H9 (cell line): ENCODE results near the gene CSNK2A2. TPM values are rescaled to one million over a fixed set of nuclear protein-coding genes. Genes with fewer than 3 reads are reported as not detected.

Experiments used
- DNase-seq: peaks from one replicate; pipeline ENCODE4 v3.0.0-alpha.2; 2017
- H2AFZ ChIP-seq: one replicate; pipeline ENCODE4 v1.6.1; 2013; ENCODE audit warnings: mild to moderate bottlenecking, low read length, control low read depth, moderate library complexity
- H2AK5ac ChIP-seq: 2 replicates; pipeline ENCODE4 v1.6.1; 2013; ENCODE audit warnings: low read length, control low read depth, mixed read lengths; ENCODE audit not compliant: insufficient read length
- H2BK120ac ChIP-seq: one replicate; pipeline ENCODE4 v1.6.1; 2013; ENCODE audit warnings: low read depth, mild to moderate bottlenecking, low read length, control low read depth, inconsistent platforms; ENCODE audit not compliant: poor library complexity, severe bottlenecking
- H2BK12ac ChIP-seq: 2 replicates; pipeline ENCODE4 v1.6.1; 2013; ENCODE audit warnings: low read length, control low read depth, mixed read lengths, low read depth; ENCODE audit not compliant: insufficient read length
- H2BK15ac ChIP-seq: 2 replicates; pipeline ENCODE4 v1.6.1; 2013; ENCODE audit warnings: low read depth, low read length, control low read depth
- H2BK20ac ChIP-seq: one replicate; pipeline ENCODE4 v1.6.1; 2013; ENCODE audit warnings: low read depth, mild to moderate bottlenecking, low read length, control low read depth, inconsistent platforms; ENCODE audit not compliant: poor library complexity, severe bottlenecking
- H2BK5ac ChIP-seq: 2 replicates; pipeline ENCODE4 v1.6.1; 2013; ENCODE audit warnings: low read length, control low read depth, mixed read lengths; ENCODE audit not compliant: insufficient read length
- H3K14ac ChIP-seq: 2 replicates; pipeline ENCODE4 v1.6.1; 2013; ENCODE audit warnings: low read length, control low read depth; ENCODE audit not compliant: insufficient read depth
- H3K18ac ChIP-seq: 2 replicates; pipeline ENCODE4 v1.6.1; 2013; ENCODE audit warnings: low read depth, mild to moderate bottlenecking, mixed read lengths, low read length, control low read depth; ENCODE audit not compliant: insufficient read length
- H3K23ac ChIP-seq: 2 replicates; pipeline ENCODE4 v1.6.1; 2013; ENCODE audit warnings: low read length, control low read depth, mixed read lengths, low read depth; ENCODE audit not compliant: insufficient read length
- H3K23me2 ChIP-seq: 2 replicates; pipeline ENCODE4 v1.6.1; 2013; ENCODE audit warnings: low read depth, mild to moderate bottlenecking, mixed read lengths, low read length, control low read depth; ENCODE audit not compliant: insufficient read length, poor library complexity, severe bottlenecking
- H3K27ac ChIP-seq: 2 replicates; pipeline ENCODE4 v1.5.1; 2013; ENCODE audit warnings: low read length, control low read depth, mixed read lengths, low read depth; ENCODE audit not compliant: insufficient read length
- H3K27me3 ChIP-seq: 2 replicates; pipeline ENCODE4 v1.6.1; 2013; ENCODE audit warnings: low read length, control low read depth, inconsistent platforms; ENCODE audit not compliant: insufficient read depth
- H3K4ac ChIP-seq: 2 replicates; pipeline ENCODE4 v1.6.1; 2013; ENCODE audit warnings: low read depth, mild to moderate bottlenecking, control low read depth, inconsistent platforms, low read length, moderate library complexity
- H3K4me1 ChIP-seq: 2 replicates; pipeline ENCODE4 v1.6.1; 2013; ENCODE audit warnings: low read length, control low read depth, inconsistent platforms; ENCODE audit not compliant: insufficient read depth
- H3K4me2 ChIP-seq: 2 replicates; pipeline ENCODE4 v1.6.1; 2013; ENCODE audit warnings: low read length, control low read depth, mixed read lengths; ENCODE audit not compliant: insufficient read length, insufficient read depth
- H3K56ac ChIP-seq: 2 replicates; pipeline ENCODE4 v1.6.1; 2013; ENCODE audit warnings: low read depth, mild to moderate bottlenecking, mixed read lengths, low read length, control low read depth; ENCODE audit not compliant: insufficient read length
- H3K79me1 ChIP-seq: 2 replicates; pipeline ENCODE4 v1.6.1; 2013; ENCODE audit warnings: low read depth, mild to moderate bottlenecking, moderate library complexity, low read length, control low read depth, inconsistent platforms; ENCODE audit not compliant: insufficient read depth, poor library complexity, severe bottlenecking
- H3K79me2 ChIP-seq: 2 replicates; pipeline ENCODE4 v1.6.1; 2013; ENCODE audit warnings: low read length, control low read depth, inconsistent platforms; ENCODE audit not compliant: insufficient read depth
- H3K9ac ChIP-seq: 2 replicates; pipeline ENCODE4 v1.6.1; 2013; ENCODE audit warnings: low read length, control low read depth, mixed read lengths; ENCODE audit not compliant: insufficient read length; ENCODE audit errors: extremely low read depth
- H3K9me3 ChIP-seq: one replicate; pipeline ENCODE4 v1.6.1; 2013; ENCODE audit warnings: low read depth, low read length, inconsistent platforms; ENCODE audit not compliant: control insufficient read depth
- H3T11ph ChIP-seq: one replicate; pipeline ENCODE4 v1.6.1; 2013; ENCODE audit warnings: mild to moderate bottlenecking, low read length, control low read depth, inconsistent platforms
- H4K20me1 ChIP-seq: one replicate; pipeline ENCODE4 v1.6.1; 2013; ENCODE audit not compliant: control insufficient read depth, insufficient read length, insufficient read depth
- H4K5ac ChIP-seq: 2 replicates; pipeline ENCODE4 v1.6.1; 2013; ENCODE audit warnings: low read depth, mild to moderate bottlenecking, mixed read lengths, low read length, control low read depth; ENCODE audit not compliant: insufficient read length
- H4K8ac ChIP-seq: replicated peaks from 2 replicates; pipeline ENCODE4 v1.6.1; 2013; ENCODE audit warnings: low read length, control low read depth, mixed read lengths, low read depth; ENCODE audit not compliant: insufficient read length
- H4K91ac ChIP-seq: 2 replicates; pipeline ENCODE4 v1.6.1; 2013; ENCODE audit warnings: low read depth, mild to moderate bottlenecking, moderate library complexity, mixed read lengths, low read length, control low read depth; ENCODE audit not compliant: insufficient read length
- H3K27ac Mint-ChIP-seq, 3 experiments: 2 replicates in 2 of 3; 3 replicates in 1 of 3; pipeline ENCODE4 v1.8.0; 2020 to 2021; ENCODE audit warnings: mixed read lengths in 3 of 3, mild to moderate bottlenecking in 1 of 3, moderate library complexity in 1 of 3
- H3K27me3 Mint-ChIP-seq: 2 replicates; pipeline ENCODE4 v1.8.0; 2021; ENCODE audit warnings: low read depth, mild to moderate bottlenecking, moderate library complexity, mixed read lengths
- H3K36me3 Mint-ChIP-seq, 3 experiments: 2 replicates in 2 of 3; 3 replicates in 1 of 3; pipeline ENCODE4 v1.8.0; 2020 to 2021; ENCODE audit warnings: low read depth in 3 of 3, mixed read lengths in 3 of 3; ENCODE audit not compliant: insufficient read depth in 1 of 3
- H3K4me1 Mint-ChIP-seq, 2 experiments: 2 replicates each; pipeline ENCODE4 v1.8.0; 2020; ENCODE audit warnings: mixed read lengths in 2 of 2
- H3K4me3 Mint-ChIP-seq, 2 experiments: 2 replicates in 1 of 2; 3 replicates in 1 of 2; pipeline ENCODE4 v1.8.0; 2020 to 2021; ENCODE audit warnings: mild to moderate bottlenecking in 2 of 2, mixed read lengths in 2 of 2, moderate library complexity in 1 of 2
- H3K9me3 Mint-ChIP-seq, 2 experiments: 2 replicates in 1 of 2; 3 replicates in 1 of 2; pipeline ENCODE4 v1.8.0; 2020; ENCODE audit warnings: mild to moderate bottlenecking in 2 of 2, mixed read lengths in 2 of 2, moderate library complexity in 1 of 2
- WGBS: extraction: QIAGEN DNeasy Blood & Tissue Kit; methylation state at CpG from one replicate; pipeline ENCODE4 v1.1.7; 2013; ENCODE audit warnings: missing lambda C conversion rate, low lambda C conversion rate, mixed read lengths; ENCODE audit not compliant: insufficient read length; ENCODE audit errors: extremely low coverage; 5-methylcytosine and 5-hydroxymethylcytosine counted together
- total RNA-seq: library from RNA; stranded (reverse); gene quantifications from 2 replicates; pipeline ENCODE4 v1.2.1, GENCODE V29; 2021
- TF ChIP-seq, protein P1 (sequence below): fragments of 200-600 bp; sonication (generic); conservative IDR thresholded peaks from 3 replicates; pipeline ENCODE4 v1.8.0; 2021; ENCODE audit warnings: antibody characterized with exemption, mild to moderate bottlenecking

Gene CSNK2A2
- total RNA-seq, 1 experiment from 2014 or later: 134 TPM

DNA sequence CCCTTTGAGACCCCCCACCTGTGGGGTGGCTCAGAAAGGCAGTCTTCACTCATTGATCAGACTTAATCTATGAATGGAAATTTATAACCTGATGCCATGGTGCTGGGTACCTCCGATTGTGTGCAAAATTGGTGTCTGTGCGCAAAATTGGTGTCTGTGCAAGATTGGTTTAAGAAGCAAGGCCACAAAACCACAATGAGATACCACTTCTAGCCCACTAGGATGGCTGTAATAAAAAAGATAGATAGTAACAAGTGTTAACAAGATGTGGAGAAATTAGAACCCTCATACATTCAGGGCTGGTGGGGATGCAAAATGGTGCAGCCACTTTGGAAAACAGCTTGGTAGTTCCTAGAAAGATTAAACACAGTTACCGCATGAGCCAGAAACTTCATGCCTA lies 13.9 kb upstream of the CSNK2A2 start:
- Histone ChIP-seq H3K9me3 (no peaks in the 10 kb centered on the region), H3K27ac (no peak overlapping the region), H2BK5ac (no peak overlapping the region), H2BK20ac (no peak overlapping the region), H3K23me2 (no peaks in the 10 kb centered on the region), H3K23ac (no peak overlapping the region), H2BK12ac (no peak overlapping the region), H3K4me2 (no peak overlapping the region), H2BK120ac (no peak overlapping the region), H4K20me1 (no peaks in the 10 kb centered on the region), H3K4ac (no peak overlapping the region), H3K79me1 (no peaks in the 10 kb centered on the region), H2AFZ (no peak overlapping the region), H3K18ac (no peak overlapping the region), H4K5ac (no peak overlapping the region), H4K91ac (no peak overlapping the region), H3K9ac (no peak overlapping the region), H3K14ac (no peak overlapping the region), H3K56ac (no peak overlapping the region), H2BK15ac (no peak overlapping the region), H4K8ac (no peak overlapping the region), H3K27me3 (no peaks in the 10 kb centered on the region), H3T11ph (no peak overlapping the region), H3K79me2 (no peaks in the 10 kb centered on the region), H2AK5ac (no peak overlapping the region), H3K4me1 (no peaks in the 10 kb centered on the region)
- no peaks in the 10 kb centered on the region; a peak in 1 of 7 replicates for H3K36me3 Mint-ChIP-seq
- H3K9me3 Mint-ChIP-seq: 0 out of 5 replicates have a peak, but pooled peaks cover under 1 to 3% of the 10 kb centered on the region in 2 experiments
- no CpG with 5 or more reads among the region's 3 CpGs for WGBS
- no peak overlapping the region for H3K4me3 Mint-ChIP-seq
- no peak for DNase-seq
- TF ChIP-seq, protein P1, sequence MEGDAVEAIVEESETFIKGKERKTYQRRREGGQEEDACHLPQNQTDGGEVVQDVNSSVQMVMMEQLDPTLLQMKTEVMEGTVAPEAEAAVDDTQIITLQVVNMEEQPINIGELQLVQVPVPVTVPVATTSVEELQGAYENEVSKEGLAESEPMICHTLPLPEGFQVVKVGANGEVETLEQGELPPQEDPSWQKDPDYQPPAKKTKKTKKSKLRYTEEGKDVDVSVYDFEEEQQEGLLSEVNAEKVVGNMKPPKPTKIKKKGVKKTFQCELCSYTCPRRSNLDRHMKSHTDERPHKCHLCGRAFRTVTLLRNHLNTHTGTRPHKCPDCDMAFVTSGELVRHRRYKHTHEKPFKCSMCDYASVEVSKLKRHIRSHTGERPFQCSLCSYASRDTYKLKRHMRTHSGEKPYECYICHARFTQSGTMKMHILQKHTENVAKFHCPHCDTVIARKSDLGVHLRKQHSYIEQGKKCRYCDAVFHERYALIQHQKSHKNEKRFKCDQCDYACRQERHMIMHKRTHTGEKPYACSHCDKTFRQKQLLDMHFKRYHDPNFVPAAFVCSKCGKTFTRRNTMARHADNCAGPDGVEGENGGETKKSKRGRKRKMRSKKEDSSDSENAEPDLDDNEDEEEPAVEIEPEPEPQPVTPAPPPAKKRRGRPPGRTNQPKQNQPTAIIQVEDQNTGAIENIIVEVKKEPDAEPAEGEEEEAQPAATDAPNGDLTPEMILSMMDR: no peak
- peaks cover 0 to 3% of the 10 kb centered on the region in 2 experiments; a peak in 1 of 4 replicates for H3K4me1 Mint-ChIP-seq
- no peak overlapping the region for H3K27ac Mint-ChIP-seq
- peaks cover 15% of the 10 kb centered on the region for H3K27me3 Mint-ChIP-seq
